ENCODE results near the gene LRRC3.
A peak's percentile ranks its signal among the peaks of the same experiment; 100 is the strongest.

Gene LRRC3, protein sequence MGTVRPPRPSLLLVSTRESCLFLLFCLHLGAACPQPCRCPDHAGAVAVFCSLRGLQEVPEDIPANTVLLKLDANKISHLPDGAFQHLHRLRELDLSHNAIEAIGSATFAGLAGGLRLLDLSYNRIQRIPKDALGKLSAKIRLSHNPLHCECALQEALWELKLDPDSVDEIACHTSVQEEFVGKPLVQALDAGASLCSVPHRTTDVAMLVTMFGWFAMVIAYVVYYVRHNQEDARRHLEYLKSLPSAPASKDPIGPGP

GRCh38 chr21:44454747-44455523 lies at the start of gene LRRC3:
LRRC3 (plus strand) TSS chr21:44455510; CDS start chr21:44456645, 1,135 bp downstream.
- H3K4me3 ChIP-seq (ENCODE audit: low read depth, low read length) = peak within 1 kb of the TSS; percentile 50
- TF ChIP-seq CTCF (IDR thresholded peaks at IDR 0.05; ENCODE audit: borderline replicate concordance, insufficient read depth, low read depth, low read length) = no peak

DNA sequence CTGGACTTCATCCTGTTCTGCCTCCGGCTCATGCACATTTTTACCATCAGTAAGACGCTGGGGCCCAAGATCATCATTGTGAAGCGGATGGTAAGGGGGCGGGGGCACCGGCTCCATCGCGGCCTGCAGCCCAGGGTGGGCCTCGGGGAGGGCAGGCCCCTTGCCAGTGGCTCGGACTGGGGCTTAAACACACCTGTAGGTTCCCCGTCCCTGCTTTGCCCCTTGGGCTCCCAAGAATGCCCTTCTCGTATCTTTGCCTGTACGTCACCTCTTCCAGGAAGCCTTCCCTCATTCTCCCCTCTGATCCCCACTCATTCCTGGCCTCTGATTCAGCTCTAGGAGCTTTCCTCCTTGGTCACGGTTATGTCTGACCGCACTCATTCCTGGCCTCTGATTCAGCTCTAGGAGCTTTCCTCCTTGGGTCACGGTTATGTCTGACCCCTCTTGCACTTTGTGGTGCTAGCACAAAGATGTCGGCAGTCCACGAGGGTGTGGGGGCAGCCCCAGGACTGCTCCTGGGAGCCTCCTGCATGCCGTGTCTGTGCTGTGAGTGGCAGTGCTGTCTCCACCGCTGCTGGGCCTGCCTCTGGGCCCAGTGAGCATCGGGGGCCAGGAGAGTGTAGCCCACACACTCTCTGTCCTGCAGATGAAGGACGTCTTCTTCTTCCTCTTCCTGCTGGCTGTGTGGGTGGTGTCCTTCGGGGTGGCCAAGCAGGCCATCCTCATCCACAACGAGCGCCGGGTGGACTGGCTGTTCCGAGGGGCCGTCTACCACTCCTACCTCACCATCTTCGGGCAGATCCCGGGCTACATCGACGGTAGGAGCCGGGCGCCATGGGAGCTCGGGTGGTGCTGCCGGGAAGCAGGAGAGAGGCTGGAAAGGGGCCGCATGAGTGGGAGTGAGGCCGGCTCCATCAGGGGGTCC lies 49.1 kb upstream of the LRRC3 start:
- H3K4me3 ChIP-seq (ENCODE audit: low read depth, low read length) = no peak overlapping the region
- TF ChIP-seq CTCF (IDR thresholded peaks at IDR 0.05; ENCODE audit: borderline replicate concordance, insufficient read depth, low read depth, low read length) = no peak

DNA sequence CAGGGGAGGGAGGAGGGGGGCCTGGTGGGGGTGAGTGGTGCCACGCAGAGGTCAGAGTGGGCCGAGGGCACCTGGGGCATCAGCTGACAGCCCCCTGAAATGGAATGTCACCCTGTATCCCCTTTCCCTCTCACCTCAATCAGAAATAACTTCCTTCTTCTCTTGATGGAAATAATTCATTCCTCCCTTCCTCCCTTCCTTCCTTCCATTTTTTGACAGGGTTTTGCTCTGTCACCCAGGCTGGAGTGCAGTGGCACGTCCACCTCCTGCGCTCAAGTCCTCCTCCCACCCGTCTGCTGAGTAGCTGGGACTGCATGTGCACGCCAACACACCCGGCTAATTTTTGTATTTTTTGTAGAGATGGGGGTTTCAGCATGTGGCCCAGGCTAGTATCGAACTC lies 48.4 kb upstream of the LRRC3 start:
- no peak for TF ChIP-seq CTCF (IDR thresholded peaks at IDR 0.05; ENCODE audit: borderline replicate concordance, insufficient read depth, low read depth, low read length)
- H3K4me3 ChIP-seq (ENCODE audit: low read depth, low read length) = no peak overlapping the region

DNA sequence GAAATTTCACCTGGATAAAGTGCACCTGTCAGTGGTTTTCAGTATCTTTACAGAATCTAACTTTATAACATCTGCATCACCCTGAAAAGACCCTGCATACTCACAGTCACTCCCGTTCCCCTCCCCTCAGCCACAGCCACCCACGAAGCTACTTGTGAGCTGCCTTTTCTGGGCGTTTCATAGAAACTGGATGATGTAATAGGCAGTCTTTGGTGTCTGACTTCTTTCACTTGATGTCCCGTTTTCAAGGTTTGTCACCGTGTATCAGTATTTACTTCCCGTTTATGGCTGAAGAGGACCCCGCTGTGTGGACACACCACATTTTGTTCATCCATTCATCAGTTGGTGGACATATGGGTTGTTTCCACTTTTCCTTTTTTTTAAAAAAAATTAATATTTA lies 47.8 kb upstream of the LRRC3 start:
- no peak overlapping the region for H3K4me3 ChIP-seq (ENCODE audit: low read depth, low read length)
- no peak for TF ChIP-seq CTCF (IDR thresholded peaks at IDR 0.05; ENCODE audit: borderline replicate concordance, insufficient read depth, low read depth, low read length)

GRCh38 chr21:44408226-44408625 lies 47.1 kb upstream of the LRRC3 start:
- no peak for TF ChIP-seq CTCF (IDR thresholded peaks at IDR 0.05; ENCODE audit: borderline replicate concordance, insufficient read depth, low read depth, low read length)
- H3K4me3 ChIP-seq (ENCODE audit: low read depth, low read length) = no peak overlapping the region

DNA sequence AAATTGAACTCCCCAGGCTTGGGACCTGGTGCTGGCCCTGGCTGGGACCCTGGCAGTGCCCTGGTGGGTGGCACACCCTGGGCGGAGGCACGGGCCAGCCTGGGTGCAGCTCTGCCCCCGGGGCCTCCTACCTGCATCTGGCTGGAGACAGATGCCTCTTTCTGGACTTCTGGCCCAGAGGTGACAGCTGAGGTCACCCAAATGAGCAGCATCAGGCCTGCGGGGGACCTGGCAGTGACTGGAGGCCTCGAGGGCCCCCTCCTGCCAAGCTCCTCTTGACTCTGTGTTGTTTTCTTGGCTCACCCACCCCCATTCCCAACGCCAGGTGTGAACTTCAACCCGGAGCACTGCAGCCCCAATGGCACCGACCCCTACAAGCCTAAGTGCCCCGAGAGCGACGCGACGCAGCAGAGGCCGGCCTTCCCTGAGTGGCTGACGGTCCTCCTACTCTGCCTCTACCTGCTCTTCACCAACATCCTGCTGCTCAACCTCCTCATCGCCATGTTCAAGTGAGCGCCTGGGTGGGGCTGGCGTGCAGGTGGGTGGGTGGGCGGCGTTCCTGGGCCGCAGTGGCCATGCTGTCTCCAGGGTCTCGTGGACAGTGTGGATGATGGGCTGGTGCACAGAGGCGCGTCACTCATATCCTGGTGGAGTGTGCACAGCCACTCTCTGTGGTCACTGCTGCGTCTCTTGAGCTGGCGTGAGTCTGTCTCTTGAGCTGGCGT lies 41.6 kb upstream of the LRRC3 start:
- TF ChIP-seq CTCF (IDR thresholded peaks at IDR 0.05; ENCODE audit: borderline replicate concordance, insufficient read depth, low read depth, low read length) = no peak
- H3K4me3 ChIP-seq (ENCODE audit: low read depth, low read length) = no peak overlapping the region
